ENCODE results near the gene WSB1. TPM values are rescaled to one million over a fixed set of nuclear protein-coding genes. Genes with fewer than 3 reads are reported as not detected.

Gene WSB1
- total and polyA plus RNA-seq, 2 donors: 60.7 to 125 TPM

GRCh38 chr17:27284811-27285415 lies 9.0 kb upstream of the WSB1 start:
- Histone ChIP-seq H3K27me3 (ENCODE audit: control insufficient read depth in 2 of 2, insufficient read depth in 1 of 2, low read length in 1 of 2) (no peaks in the 10 kb centered on the region), H3K4me1 (ENCODE audit: control insufficient read depth in 2 of 2, insufficient read depth in 2 of 2, low read length in 2 of 2) (no peaks in the 10 kb centered on the region), H3K36me3 (ENCODE audit: control insufficient read depth in 2 of 2, insufficient read depth in 2 of 2, low read length in 1 of 2) (no peaks in the 10 kb centered on the region), H3K27ac (ENCODE audit: low read depth in 1 of 2, low read length in 1 of 2) (no peak overlapping the region), H3K4me3 (ENCODE audit: low read length in 2 of 2) (no peak overlapping the region), H3K9me3 (ENCODE audit: control insufficient read depth in 2 of 2, insufficient read depth in 1 of 2, low read length in 1 of 2) (no peaks in the 10 kb centered on the region)
- no peak for DNase-seq (ENCODE audit: low read depth in 6 of 9, low spot score in 9 of 9)
- 62% methylated on average over 5 of the region's 5 CpGs for WGBS

GRCh38 chr17:27285516-27285915 lies 8.4 kb upstream of the WSB1 start:
- Histone ChIP-seq H3K27ac (ENCODE audit: low read depth in 1 of 2, low read length in 1 of 2) (no peak overlapping the region), H3K27me3 (ENCODE audit: control insufficient read depth in 2 of 2, insufficient read depth in 1 of 2, low read length in 1 of 2) (no peaks in the 10 kb centered on the region), H3K4me3 (ENCODE audit: low read length in 2 of 2) (no peak overlapping the region), H3K9me3 (ENCODE audit: control insufficient read depth in 2 of 2, insufficient read depth in 1 of 2, low read length in 1 of 2) (no peaks in the 10 kb centered on the region), H3K36me3 (ENCODE audit: control insufficient read depth in 2 of 2, insufficient read depth in 2 of 2, low read length in 1 of 2) (no peaks in the 10 kb centered on the region), H3K4me1 (ENCODE audit: control insufficient read depth in 2 of 2, insufficient read depth in 2 of 2, low read length in 2 of 2) (no peaks in the 10 kb centered on the region)
- WGBS: 97% methylated on average over 2 of the region's 2 CpGs
- no peak for DNase-seq (ENCODE audit: low read depth in 6 of 9, low spot score in 9 of 9)

GRCh38 chr17:27288183-27288582 lies 5.7 kb upstream of the WSB1 start:
- Histone ChIP-seq H3K4me3 (ENCODE audit: low read length in 2 of 2) (no peak overlapping the region), H3K27ac (ENCODE audit: low read depth in 1 of 2, low read length in 1 of 2) (no peak overlapping the region), H3K9me3 (ENCODE audit: control insufficient read depth in 2 of 2, insufficient read depth in 1 of 2, low read length in 1 of 2) (no peaks in the 10 kb centered on the region), H3K4me1 (ENCODE audit: control insufficient read depth in 2 of 2, insufficient read depth in 2 of 2, low read length in 2 of 2) (peaks cover 0 to 1% of the 10 kb centered on the region in 2 donors), H3K36me3 (ENCODE audit: control insufficient read depth in 2 of 2, insufficient read depth in 2 of 2, low read length in 1 of 2) (no peaks in the 10 kb centered on the region), H3K27me3 (ENCODE audit: control insufficient read depth in 2 of 2, insufficient read depth in 1 of 2, low read length in 1 of 2) (no peaks in the 10 kb centered on the region)
- DNase-seq (ENCODE audit: low read depth in 6 of 9, low spot score in 9 of 9): no peak
- WGBS: 99% methylated on average over 2 of the region's 2 CpGs

GRCh38 chr17:27289856-27290255 lies 4.1 kb upstream of the WSB1 start:
- H3K27me3 ChIP-seq (ENCODE audit: control insufficient read depth in 2 of 2, insufficient read depth in 1 of 2, low read length in 1 of 2): no peaks in the 10 kb centered on the region
- no peak for DNase-seq (ENCODE audit: low read depth in 6 of 9, low spot score in 9 of 9)
- H3K27ac ChIP-seq (ENCODE audit: low read depth in 1 of 2, low read length in 1 of 2): no peak overlapping the region
- H3K4me1 ChIP-seq (ENCODE audit: control insufficient read depth in 2 of 2, insufficient read depth in 2 of 2, low read length in 2 of 2): peaks cover 5 to 7% of the 10 kb centered on the region in 2 donors
- H3K36me3 ChIP-seq (ENCODE audit: control insufficient read depth in 2 of 2, insufficient read depth in 2 of 2, low read length in 1 of 2): no peaks in the 10 kb centered on the region
- H3K4me3 ChIP-seq (ENCODE audit: low read length in 2 of 2): no peak overlapping the region
- H3K9me3 ChIP-seq (ENCODE audit: control insufficient read depth in 2 of 2, insufficient read depth in 1 of 2, low read length in 1 of 2): no peaks in the 10 kb centered on the region

GRCh38 chr17:27290916-27291598 lies 2.9 kb upstream of the WSB1 start:
- Histone ChIP-seq H3K9me3 (ENCODE audit: control insufficient read depth in 2 of 2, insufficient read depth in 1 of 2, low read length in 1 of 2) (no peaks in the 10 kb centered on the region), H3K4me1 (ENCODE audit: control insufficient read depth in 2 of 2, insufficient read depth in 2 of 2, low read length in 2 of 2) (peaks cover 5 to 7% of the 10 kb centered on the region in 2 donors), H3K36me3 (ENCODE audit: control insufficient read depth in 2 of 2, insufficient read depth in 2 of 2, low read length in 1 of 2) (no peaks in the 10 kb centered on the region), H3K27ac (ENCODE audit: low read depth in 1 of 2, low read length in 1 of 2) (no peak overlapping the region), H3K27me3 (ENCODE audit: control insufficient read depth in 2 of 2, insufficient read depth in 1 of 2, low read length in 1 of 2) (no peaks in the 10 kb centered on the region), H3K4me3 (ENCODE audit: low read length in 2 of 2) (no peak overlapping the region)
- no peak for DNase-seq (ENCODE audit: low read depth in 6 of 9, low spot score in 9 of 9)
- 98% methylated on average over 3 of the region's 3 CpGs for WGBS

- H3K36me3 ChIP-seq (ENCODE audit: control insufficient read depth in 2 of 2, insufficient read depth in 2 of 2, low read length in 1 of 2): no peaks in the 10 kb centered on the region
- peak overlapping the region; percentile 99 for H3K27ac ChIP-seq (ENCODE audit: low read depth in 1 of 2, low read length in 1 of 2)
- peak overlapping the region; percentile 92 to 97 for H3K4me3 ChIP-seq (ENCODE audit: low read length in 2 of 2)
- H3K4me1 ChIP-seq (ENCODE audit: control insufficient read depth in 2 of 2, insufficient read depth in 2 of 2, low read length in 2 of 2): peaks cover 10 to 12% of the 10 kb centered on the region in 2 donors
- WGBS: 92% methylated on average over 15 of the region's 15 CpGs
- peak in 4 of 9 donors; percentile 1 to 23 (median 7) for DNase-seq (ENCODE audit: low read depth in 6 of 9, low spot score in 9 of 9)
- no peaks in the 10 kb centered on the region for H3K27me3 ChIP-seq (ENCODE audit: control insufficient read depth in 2 of 2, insufficient read depth in 1 of 2, low read length in 1 of 2)
- no peaks in the 10 kb centered on the region for H3K9me3 ChIP-seq (ENCODE audit: control insufficient read depth in 2 of 2, insufficient read depth in 1 of 2, low read length in 1 of 2)
Observed at GRCh38 chr17:27293359-27293897, 486 bp upstream of the WSB1 start.

GRCh38 chr17:27294689-27295630 lies 1.0 kb downstream of the WSB1 start:
- no peaks in the 10 kb centered on the region for H3K9me3 ChIP-seq (ENCODE audit: control insufficient read depth in 2 of 2, insufficient read depth in 1 of 2, low read length in 1 of 2)
- under 1% methylated on average over 21 of the region's 21 CpGs for WGBS
- H3K36me3 ChIP-seq (ENCODE audit: control insufficient read depth in 2 of 2, insufficient read depth in 2 of 2, low read length in 1 of 2): no peaks in the 10 kb centered on the region
- peak overlapping the region; percentile 92 to 97 for H3K4me3 ChIP-seq (ENCODE audit: low read length in 2 of 2)
- peak in 8 of 9 donors; percentile 48 to 87 (median 58) for DNase-seq (ENCODE audit: low read depth in 6 of 9, low spot score in 9 of 9)
- peaks cover 14 to 19% of the 10 kb centered on the region in 2 donors for H3K4me1 ChIP-seq (ENCODE audit: control insufficient read depth in 2 of 2, insufficient read depth in 2 of 2, low read length in 2 of 2)
- H3K27me3 ChIP-seq (ENCODE audit: control insufficient read depth in 2 of 2, insufficient read depth in 1 of 2, low read length in 1 of 2): no peaks in the 10 kb centered on the region
- H3K27ac ChIP-seq (ENCODE audit: low read depth in 1 of 2, low read length in 1 of 2): peak overlapping the region; percentile 99

- Histone ChIP-seq H3K36me3 (ENCODE audit: control insufficient read depth in 2 of 2, insufficient read depth in 2 of 2, low read length in 1 of 2) (no peaks in the 10 kb centered on the region), H3K27me3 (ENCODE audit: control insufficient read depth in 2 of 2, insufficient read depth in 1 of 2, low read length in 1 of 2) (no peaks in the 10 kb centered on the region), H3K27ac (ENCODE audit: low read depth in 1 of 2, low read length in 1 of 2) (peak overlapping the region in 1 of 2 donors; percentile 5), H3K4me1 (ENCODE audit: control insufficient read depth in 2 of 2, insufficient read depth in 2 of 2, low read length in 2 of 2) (peaks cover 14 to 19% of the 10 kb centered on the region in 2 donors), H3K9me3 (ENCODE audit: control insufficient read depth in 2 of 2, insufficient read depth in 1 of 2, low read length in 1 of 2) (no peaks in the 10 kb centered on the region), H3K4me3 (ENCODE audit: low read length in 2 of 2) (peak overlapping the region; percentile 92 to 97)
- no peak for DNase-seq (ENCODE audit: low read depth in 6 of 9, low spot score in 9 of 9)
- 76% methylated on average over 10 of the region's 10 CpGs for WGBS
Observed at GRCh38 chr17:27295945-27296344, 2.0 kb downstream of the WSB1 start.
